Inferior parietal cortex (tissue), 1 donor: ENCODE measurements around the gene KYNU.

Experiments used
- DNase-seq: peaks from one replicate; pipeline ENCODE4 v3.0.0-alpha.2; 2016; ENCODE audit errors: extremely low spot score

The KYNU gene

DNA sequence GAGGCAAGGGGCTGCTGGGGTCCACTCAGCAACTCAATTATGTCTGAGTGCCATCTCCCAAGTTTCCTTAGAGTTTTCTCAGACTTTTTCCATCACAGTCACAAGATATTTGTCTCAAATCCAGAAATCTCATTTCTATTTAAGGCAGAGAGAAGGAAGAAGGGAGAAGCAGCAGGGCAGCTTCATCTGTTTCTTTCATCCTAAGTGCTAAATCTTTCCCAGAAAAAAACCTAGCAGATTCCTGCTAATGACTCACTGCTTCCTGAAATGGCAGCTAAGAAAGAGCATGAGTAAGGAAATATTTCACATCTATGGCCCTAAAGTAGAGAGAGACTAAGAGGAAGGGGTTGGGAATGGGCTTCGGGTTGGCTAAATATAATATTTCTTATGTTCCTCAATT, 88.0 kb downstream of the KYNU start:
- DNase-seq, result peak; percentile 41

DNA sequence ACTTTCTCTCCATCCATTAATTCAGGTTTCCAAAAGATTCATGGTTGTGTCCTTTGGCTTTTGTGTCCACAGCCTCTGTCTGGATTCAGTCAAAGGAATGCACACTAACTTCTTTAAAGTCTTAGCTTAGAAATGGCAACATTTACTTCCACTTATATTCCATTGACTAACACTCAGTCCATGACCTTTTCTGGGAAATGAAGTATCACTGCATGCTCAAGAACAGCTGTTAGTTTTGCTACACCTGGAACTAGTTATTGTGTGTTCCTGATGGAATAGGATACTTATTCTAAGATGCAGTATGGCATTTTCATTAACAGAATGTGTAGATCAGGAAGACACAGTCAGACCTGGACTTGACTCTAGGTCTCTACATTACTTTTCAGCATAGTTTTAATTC, 88.8 kb downstream of the KYNU start:
- DNase-seq, result no peak

DNA sequence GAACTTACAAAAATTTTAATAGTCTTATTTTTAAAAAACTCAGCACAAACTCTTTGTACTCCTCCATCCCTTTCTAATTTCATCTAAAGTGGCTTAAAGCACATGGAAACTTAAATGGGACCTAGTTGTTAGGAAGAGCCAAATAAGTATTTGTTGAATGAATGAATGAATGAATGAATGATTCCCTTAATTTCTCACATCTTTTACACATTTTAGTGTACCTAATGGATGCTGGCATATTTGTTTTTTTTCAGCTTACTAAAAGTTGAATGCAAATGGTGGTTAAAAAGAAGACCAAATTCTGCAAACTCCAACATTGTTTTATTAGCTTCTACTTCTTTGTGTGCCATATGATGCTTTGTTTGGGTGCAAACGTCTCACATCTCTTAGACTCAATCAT, 89.6 kb downstream of the KYNU start:
- no peak for DNase-seq

DNA sequence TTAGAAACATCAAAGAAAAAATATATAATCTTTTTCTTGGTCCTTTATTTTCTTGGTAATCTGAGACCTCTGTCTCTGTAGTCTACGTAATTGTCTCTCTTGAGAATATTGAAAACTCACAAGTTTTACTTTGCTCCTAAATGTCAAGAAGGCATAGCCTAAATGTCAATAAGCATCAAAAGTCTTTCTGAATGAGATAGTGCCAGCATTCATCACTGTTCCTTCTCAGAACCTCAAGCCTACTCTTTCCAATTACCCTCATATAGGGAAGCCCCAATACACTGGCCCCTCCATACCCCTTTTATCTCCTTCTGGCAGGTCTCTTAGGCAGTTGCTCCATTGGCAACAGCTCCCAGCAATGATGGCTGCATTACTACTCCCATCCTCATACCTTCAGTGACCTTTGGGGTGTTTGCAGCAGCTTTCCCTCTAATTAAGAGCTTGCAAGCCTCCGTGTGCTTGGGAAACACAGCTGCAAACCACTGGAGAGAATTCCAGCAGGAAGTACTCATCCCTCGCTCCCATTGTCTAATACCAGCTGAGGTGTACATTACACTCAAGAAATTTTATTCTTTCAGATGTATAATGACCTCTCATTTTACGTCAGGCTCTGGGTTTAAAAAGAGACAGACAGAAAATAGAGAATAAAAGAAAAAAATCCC, 95.8 kb downstream of the KYNU start:
- DNase-seq, result no peak

DNA sequence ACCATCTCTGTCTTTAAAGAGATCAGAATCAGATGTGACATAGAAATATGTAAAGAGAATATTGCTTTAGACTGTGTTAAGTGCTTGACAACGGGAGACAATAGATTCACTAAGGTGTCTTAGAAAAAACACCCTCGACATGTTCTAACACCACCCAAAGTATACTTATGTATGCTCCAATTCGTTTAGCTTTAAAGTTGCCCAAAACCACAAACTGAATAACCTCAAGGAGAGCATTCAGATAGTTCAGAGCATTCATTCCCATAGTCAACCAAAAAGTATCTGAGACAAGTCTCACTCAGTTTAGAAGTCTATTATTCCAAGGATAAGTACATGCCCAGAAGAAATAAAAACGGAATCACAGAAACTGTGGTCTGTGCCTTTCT, 96.4 kb downstream of the KYNU start:
- DNase-seq, result no peak

DNA sequence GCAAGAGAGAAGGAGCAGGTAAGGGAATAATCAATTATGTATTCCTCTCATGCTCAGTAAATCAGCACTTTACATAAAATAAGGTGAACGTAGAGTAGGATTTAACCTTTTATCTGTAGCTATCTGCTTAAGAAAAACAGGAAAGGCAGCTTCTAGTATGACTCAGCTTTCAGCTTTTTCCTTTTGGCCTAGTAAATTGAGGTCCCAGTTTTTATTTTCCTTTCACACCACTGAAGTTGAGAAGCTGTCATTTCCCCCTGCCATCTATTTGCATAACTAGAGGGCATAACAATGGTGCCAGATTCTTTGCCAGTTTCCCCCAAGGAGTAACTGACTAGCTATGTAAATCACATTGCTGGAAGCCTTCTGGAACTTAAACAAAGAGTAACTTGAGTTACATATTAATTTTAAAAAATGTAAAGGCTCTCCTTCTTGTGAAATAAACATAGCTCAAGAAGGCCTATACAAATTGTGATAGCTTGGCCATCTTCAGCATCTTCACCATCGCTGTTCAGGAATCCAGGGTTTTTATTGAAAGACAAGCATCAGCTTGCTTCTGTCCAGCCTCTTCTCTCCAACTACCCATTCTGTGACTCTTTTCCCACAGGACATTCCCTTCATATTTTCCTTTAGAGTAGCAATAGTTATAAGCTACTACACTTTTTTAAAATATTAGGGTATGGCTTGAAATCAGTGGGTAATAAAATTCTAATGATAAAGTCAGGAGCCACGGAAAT, 97.0 kb downstream of the KYNU start:
- no peak for DNase-seq

DNA sequence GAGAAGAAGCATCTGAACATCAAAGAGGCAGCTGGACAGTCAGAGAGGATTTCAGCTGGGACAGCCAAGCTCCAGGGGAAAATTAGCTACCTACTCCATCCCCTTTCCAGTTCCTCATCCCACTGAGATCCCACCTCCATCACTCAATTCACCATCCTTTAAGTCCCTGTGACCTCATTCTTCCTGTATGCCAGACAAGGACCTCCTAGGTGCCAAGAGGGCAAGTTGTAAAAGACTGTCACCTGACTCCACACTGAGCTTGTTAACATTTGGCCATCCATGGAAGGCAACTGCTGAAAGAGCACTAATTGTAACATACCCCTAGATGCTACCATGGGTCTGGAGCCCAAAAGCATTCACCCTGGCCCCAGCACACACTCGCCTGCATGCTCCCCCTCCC, 97.8 kb downstream of the KYNU start:
- DNase-seq, result no peak

GRCh38 chr2:142980246-142981068, 103.0 kb downstream of the KYNU start:
- peak; percentile 51 for DNase-seq

- no peak for DNase-seq
Observed at GRCh38 chr2:142981069-142981378, 103.6 kb downstream of the KYNU start.

DNA sequence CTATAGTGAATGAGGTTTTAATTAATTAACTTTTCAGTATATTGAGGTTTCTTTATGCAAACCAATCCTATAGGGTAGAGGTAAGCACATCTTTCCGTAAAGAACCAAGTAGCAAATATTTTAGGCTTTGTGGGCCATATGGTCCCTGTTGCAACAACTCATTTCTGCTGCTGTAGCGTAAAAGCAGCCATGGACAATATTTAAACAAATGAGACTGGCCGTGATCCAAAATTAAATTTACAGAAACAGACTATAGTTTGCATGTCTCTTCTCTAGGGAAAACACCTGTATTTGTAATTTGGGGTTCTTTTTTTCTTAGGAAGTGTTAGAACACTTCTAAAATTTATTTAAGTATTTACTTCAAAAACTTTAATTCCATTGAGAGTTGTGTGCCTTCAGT, 104.3 kb downstream of the KYNU start:
- no peak for DNase-seq

- no peak for DNase-seq
Observed at GRCh38 chr2:142983174-142983573, 105.7 kb downstream of the KYNU start.

DNA sequence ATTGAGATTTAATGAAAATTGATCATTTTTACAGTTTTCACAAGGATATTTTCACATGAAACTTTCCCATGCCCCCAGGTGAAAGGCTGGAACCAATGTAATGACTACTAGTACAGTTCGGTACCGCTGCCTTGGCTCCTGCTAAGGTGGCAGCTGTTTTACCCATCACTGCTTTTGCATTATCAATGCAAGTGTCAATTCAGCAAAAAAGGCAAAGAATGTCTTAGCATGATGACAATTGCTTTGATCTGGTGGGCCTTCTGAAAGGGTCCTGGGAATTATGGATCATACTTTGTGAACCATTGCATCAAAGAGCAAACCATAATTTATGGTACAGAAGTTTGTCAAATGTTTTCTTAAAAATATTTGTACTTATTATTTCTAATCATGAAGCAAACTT, 107.2 kb downstream of the KYNU start:
- DNase-seq, result no peak

- no peak for DNase-seq
Observed at GRCh38 chr2:142987044-142987443, 109.6 kb downstream of the KYNU start.

- peak; percentile 63 for DNase-seq
Observed at GRCh38 chr2:142989273-142990204, 112.1 kb downstream of the KYNU start.

DNA sequence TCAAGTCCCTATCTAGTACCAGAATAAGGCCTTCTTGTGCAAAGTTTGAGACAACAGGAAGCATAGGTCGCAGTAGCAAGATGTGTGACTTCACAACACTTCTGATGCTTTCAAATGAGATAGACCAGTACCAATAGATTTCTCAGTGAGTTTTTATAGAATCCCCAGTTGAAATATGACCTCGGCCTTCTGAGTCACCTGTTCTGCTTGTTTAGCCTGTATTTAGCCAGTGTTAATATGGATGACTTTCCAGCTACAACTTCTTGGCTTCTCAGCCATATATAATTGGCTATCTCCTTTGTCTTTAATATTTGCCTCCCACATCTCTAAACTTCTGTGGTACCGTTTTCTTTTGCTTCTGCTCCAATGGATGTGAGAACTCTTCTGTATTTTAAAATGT, 113.8 kb downstream of the KYNU start:
- DNase-seq, result no peak

DNA sequence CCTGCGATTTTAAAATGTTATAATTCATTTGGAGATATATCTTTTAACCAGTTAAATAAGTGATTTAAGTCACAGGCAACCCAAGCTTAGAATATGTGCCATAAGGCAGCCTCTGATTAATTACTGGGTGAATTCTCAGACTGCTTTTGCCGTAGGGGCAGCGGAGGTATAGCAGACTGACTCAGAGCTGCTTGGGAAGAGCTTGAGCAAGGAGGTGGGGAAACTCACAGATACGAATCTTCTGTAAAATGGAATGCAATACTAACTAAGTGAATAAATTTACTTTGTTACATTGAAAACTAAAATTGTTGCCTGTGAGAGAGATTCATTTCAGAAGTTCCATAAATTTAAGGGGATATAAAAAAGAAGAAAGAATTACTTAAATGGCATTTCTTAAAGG, 115.4 kb downstream of the KYNU start:
- DNase-seq, result no peak

DNA sequence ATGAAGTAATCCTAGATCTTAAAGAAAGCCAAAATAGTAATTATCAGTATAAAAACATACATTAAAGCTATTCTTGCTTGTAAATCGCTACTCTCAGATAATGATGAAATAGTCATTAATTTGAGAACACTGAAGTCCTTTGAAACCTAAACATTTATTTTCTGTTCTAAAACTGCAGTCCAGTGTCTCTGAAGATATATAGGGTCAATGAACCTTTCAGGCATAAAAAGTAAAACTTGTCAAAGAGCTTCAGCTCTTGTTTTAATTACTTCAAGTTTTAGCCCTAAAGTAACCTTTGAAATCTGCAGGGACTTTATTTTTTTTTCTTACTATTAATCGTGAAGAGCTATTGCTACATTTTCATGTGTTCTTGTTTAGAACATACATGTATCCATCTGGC, 116.3 kb downstream of the KYNU start:
- DNase-seq, result no peak

GRCh38 chr2:142994665-142995064, 117.2 kb downstream of the KYNU start:
- no peak for DNase-seq

- no peak for DNase-seq
Observed at GRCh38 chr2:142997231-142997630, 119.8 kb downstream of the KYNU start.

GRCh38 chr2:143000599-143000998, 123.1 kb downstream of the KYNU start:
- DNase-seq, result no peak

DNA sequence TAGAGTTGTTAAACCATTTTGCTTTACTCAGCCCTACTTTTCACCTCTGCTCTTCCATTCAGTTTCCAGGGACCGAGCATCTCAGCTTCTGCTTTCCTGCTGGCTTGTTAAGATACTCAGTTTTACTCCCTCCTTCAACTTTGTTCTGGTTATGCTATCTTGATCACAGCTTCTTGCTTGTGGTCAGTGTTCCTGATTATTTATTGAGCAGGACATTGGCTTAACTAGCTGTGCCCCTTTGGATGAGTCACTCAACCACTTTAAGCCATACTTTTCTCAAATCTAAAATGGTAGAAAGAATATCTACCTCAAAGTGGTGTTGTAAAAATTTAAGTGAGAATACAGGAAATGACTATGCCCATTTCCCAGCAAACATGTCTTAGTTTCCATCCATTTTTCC, 124.0 kb downstream of the KYNU start:
- DNase-seq, result no peak

DNA sequence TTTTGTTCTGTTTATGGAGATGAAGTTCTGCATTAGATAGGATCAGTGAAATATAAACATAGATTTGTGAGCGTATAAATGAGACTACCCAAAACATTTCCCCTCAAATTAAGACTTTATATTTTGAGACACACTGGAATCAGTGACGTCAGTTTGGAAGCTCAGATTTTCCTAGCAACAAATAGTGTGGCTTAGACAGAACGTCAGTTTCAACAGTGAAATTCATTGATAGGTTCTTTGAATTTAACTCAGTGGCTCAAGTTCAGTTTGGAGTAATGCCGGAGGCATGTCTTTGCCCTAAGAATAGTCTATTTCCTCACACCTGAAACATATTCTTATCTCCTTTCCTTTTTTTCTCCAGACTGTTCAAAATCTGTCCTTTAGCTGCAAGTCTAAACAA, 138.2 kb downstream of the KYNU start:
- DNase-seq, result no peak
